Natural killer cell (primary cell): ENCODE data around the gene EPAS1. TPM values are rescaled to one million over a fixed set of nuclear protein-coding genes. Genes with fewer than 3 reads are reported as not detected.

ENCODE experiments used
- ATAC-seq, 3 donors: fragments of 150-1000 bp in 2 of 3; fragments of 200-7000 bp in 1 of 3; cut with Tn5 transposase; 1 replicate in 1 of 3; 2 replicates in 2 of 3; pipeline ENCODE4 v1.10.0; 2021; ENCODE audit warnings: mild to moderate bottlenecking in 2 of 3, moderate library complexity in 2 of 3
- DNase-seq, 2 donors: peaks; one replicate each; pipeline versions ENCODE4 v3.0.0 to v3.0.0-alpha.2; 2013 to 2021; ENCODE audit warnings: mixed read lengths in 1 of 2
- H3K27ac ChIP-seq: one replicate; pipeline ENCODE4 v1.5.1; 2013; ENCODE audit warnings: mild to moderate bottlenecking, low read length
- H3K27me3 ChIP-seq: one replicate; pipeline ENCODE4 v1.6.1; 2013; ENCODE audit warnings: low read length; ENCODE audit not compliant: control insufficient read depth, insufficient read depth
- H3K36me3 ChIP-seq: one replicate; pipeline ENCODE4 v1.6.1; 2013; ENCODE audit warnings: low read length; ENCODE audit not compliant: control insufficient read depth, insufficient read depth
- H3K4me1 ChIP-seq: one replicate; pipeline ENCODE4 v1.6.1; 2013; ENCODE audit warnings: low read length; ENCODE audit not compliant: control insufficient read depth, insufficient read depth
- H3K4me3 ChIP-seq: one replicate; pipeline ENCODE4 v1.5.1; 2013; ENCODE audit warnings: low read length
- H3K9me3 ChIP-seq: one replicate; pipeline ENCODE4 v1.6.1; 2013; ENCODE audit warnings: low read length; ENCODE audit not compliant: control insufficient read depth, insufficient read depth
- H3K27ac Mint-ChIP-seq, 2 donors: one replicate each; pipeline ENCODE4 v1.8.0; 2022; ENCODE audit warnings: mild to moderate bottlenecking in 2 of 2, mixed read lengths in 2 of 2, moderate library complexity in 1 of 2
- H3K27me3 Mint-ChIP-seq, 2 donors: one replicate each; pipeline ENCODE4 v1.8.0; 2022; ENCODE audit warnings: low read depth in 2 of 2, mixed read lengths in 2 of 2
- H3K36me3 Mint-ChIP-seq: one replicate; pipeline ENCODE4 v1.8.0; 2022; ENCODE audit warnings: mixed read lengths
- H3K4me1 Mint-ChIP-seq, 2 donors: one replicate each; pipeline ENCODE4 v1.8.0; 2022; ENCODE audit warnings: mixed read lengths in 2 of 2
- H3K4me3 Mint-ChIP-seq: one replicate; pipeline ENCODE4 v1.8.0; 2022; ENCODE audit warnings: mild to moderate bottlenecking, moderate library complexity, mixed read lengths
- H3K9me3 Mint-ChIP-seq, 2 donors: one replicate each; pipeline ENCODE4 v1.8.0; 2022; ENCODE audit warnings: mixed read lengths in 2 of 2
- WGBS: methylation state at CpG from one replicate; pipeline ENCODE4 v1.1.7; 2013; ENCODE audit warnings: missing lambda C conversion rate; ENCODE audit not compliant: insufficient coverage; 5-methylcytosine and 5-hydroxymethylcytosine counted together
- intact Hi-C: fragments of 100-400 bp; cut with micrococcal nuclease; formaldehyde crosslinking; loops from one replicate; pipeline ENCODE4 v1.14.2; 2022
- total RNA-seq, 4 donors: library from RNA; stranded (reverse); fragments of 120-200 nt in 1 of 4; gene quantifications; one replicate each; pipeline versions ENCODE4 v1.2.3 to v1.2.4, GENCODE V29; 2013 to 2022
- TF ChIP-seq, protein P1 (sequence below): fragments of 200-600 bp; IDR thresholded peaks from one replicate; pipeline ENCODE4 v1.8.0; 2022; ENCODE audit warnings: antibody characterized with exemption

Gene EPAS1
- total RNA-seq, 3 donors from 2014 or later (not counting 1 experiment from before 2014, with no cell fraction given), result 2.1 to 61.4 (median 3.6) TPM

- TF ChIP-seq, protein P1, sequence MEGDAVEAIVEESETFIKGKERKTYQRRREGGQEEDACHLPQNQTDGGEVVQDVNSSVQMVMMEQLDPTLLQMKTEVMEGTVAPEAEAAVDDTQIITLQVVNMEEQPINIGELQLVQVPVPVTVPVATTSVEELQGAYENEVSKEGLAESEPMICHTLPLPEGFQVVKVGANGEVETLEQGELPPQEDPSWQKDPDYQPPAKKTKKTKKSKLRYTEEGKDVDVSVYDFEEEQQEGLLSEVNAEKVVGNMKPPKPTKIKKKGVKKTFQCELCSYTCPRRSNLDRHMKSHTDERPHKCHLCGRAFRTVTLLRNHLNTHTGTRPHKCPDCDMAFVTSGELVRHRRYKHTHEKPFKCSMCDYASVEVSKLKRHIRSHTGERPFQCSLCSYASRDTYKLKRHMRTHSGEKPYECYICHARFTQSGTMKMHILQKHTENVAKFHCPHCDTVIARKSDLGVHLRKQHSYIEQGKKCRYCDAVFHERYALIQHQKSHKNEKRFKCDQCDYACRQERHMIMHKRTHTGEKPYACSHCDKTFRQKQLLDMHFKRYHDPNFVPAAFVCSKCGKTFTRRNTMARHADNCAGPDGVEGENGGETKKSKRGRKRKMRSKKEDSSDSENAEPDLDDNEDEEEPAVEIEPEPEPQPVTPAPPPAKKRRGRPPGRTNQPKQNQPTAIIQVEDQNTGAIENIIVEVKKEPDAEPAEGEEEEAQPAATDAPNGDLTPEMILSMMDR, result no peak
- H3K27ac Mint-ChIP-seq, result no peak overlapping the region
- WGBS, result 96% methylated on average over 7 of the region's 7 CpGs
Measured at GRCh38 chr2:46273225-46273863, 23.9 kb upstream of the EPAS1 start.

DNA sequence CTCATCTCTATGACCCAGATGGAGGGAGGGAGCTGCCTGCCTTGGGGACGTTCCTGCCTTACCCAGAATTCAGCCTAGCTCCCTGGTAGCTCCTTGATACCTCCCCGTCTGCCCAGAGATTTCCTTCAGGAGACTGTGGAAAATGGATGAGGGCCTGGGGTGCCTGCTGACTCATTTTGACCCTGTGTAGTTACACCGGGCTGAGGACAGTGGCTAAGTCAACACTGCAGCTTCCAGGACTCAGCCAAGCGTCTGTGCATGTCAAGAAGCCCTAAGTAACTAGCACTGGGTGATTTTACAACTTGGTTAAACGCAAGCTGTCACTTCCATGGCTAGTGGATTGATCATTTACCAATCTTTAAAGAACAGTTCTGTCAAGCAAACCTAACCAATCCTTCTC, 23.3 kb upstream of the EPAS1 start:
- Histone ChIP-seq H3K4me1 (peaks cover 6% of the 10 kb centered on the region), H3K9me3 (no peaks in the 10 kb centered on the region), H3K4me3 (no peak overlapping the region), H3K27ac (no peak overlapping the region), H3K27me3 (peaks cover 12% of the 10 kb centered on the region), H3K36me3 (no peaks in the 10 kb centered on the region)
- Mint-ChIP-seq H3K4me3 (no peak overlapping the region), H3K27me3 (peaks cover 17 to 21% of the 10 kb centered on the region in 2 donors), H3K4me1 (peaks cover 5 to 15% of the 10 kb centered on the region in 2 donors), H3K9me3 (no peaks in the 10 kb centered on the region), H3K36me3 (no peaks in the 10 kb centered on the region), H3K27ac (no peak overlapping the region)
- intact Hi-C loops, result no loop called here
- TF ChIP-seq, protein P1, result no peak
- no peak for DNase-seq
- ATAC-seq, result no peak
- 87% methylated on average over 5 of the region's 5 CpGs for WGBS

More at GRCh38 chr2:46273225-46273863, 23.9 kb upstream of the EPAS1 start:
- intact Hi-C loops, result no loop called here
- H3K9me3 Mint-ChIP-seq, result no peaks in the 10 kb centered on the region
- H3K4me3 ChIP-seq, result no peak overlapping the region
- peaks cover 12% of the 10 kb centered on the region for H3K27me3 ChIP-seq
- H3K27me3 Mint-ChIP-seq, result peaks cover 13 to 16% of the 10 kb centered on the region in 2 donors
- H3K36me3 Mint-ChIP-seq, result no peaks in the 10 kb centered on the region
- peaks cover 5 to 15% of the 10 kb centered on the region in 2 donors for H3K4me1 Mint-ChIP-seq
- no peak overlapping the region for H3K27ac ChIP-seq
- no peaks in the 10 kb centered on the region for H3K36me3 ChIP-seq
- no peaks in the 10 kb centered on the region for H3K9me3 ChIP-seq
- H3K4me1 ChIP-seq, result peaks cover 6% of the 10 kb centered on the region
- no peak for DNase-seq
- H3K4me3 Mint-ChIP-seq, result no peak overlapping the region
- ATAC-seq, result no peak

- no peak for DNase-seq
- Histone ChIP-seq H3K27me3 (peaks cover 12% of the 10 kb centered on the region), H3K27ac (no peak overlapping the region), H3K4me1 (peaks cover 6% of the 10 kb centered on the region), H3K9me3 (no peaks in the 10 kb centered on the region), H3K36me3 (no peaks in the 10 kb centered on the region), H3K4me3 (no peak overlapping the region)
- ATAC-seq, result no peak
- intact Hi-C loops, result no loop called here
- TF ChIP-seq, protein P1, result no peak
- Mint-ChIP-seq H3K27ac (no peak overlapping the region), H3K4me3 (no peak overlapping the region), H3K27me3 (peaks cover 19 to 24% of the 10 kb centered on the region in 2 donors), H3K36me3 (no peaks in the 10 kb centered on the region), H3K4me1 (peaks cover 5 to 15% of the 10 kb centered on the region in 2 donors), H3K9me3 (no peaks in the 10 kb centered on the region)
- WGBS, result 95% methylated on average over 4 of the region's 4 CpGs
Measured at GRCh38 chr2:46274586-46274985, 22.6 kb upstream of the EPAS1 start.

DNA sequence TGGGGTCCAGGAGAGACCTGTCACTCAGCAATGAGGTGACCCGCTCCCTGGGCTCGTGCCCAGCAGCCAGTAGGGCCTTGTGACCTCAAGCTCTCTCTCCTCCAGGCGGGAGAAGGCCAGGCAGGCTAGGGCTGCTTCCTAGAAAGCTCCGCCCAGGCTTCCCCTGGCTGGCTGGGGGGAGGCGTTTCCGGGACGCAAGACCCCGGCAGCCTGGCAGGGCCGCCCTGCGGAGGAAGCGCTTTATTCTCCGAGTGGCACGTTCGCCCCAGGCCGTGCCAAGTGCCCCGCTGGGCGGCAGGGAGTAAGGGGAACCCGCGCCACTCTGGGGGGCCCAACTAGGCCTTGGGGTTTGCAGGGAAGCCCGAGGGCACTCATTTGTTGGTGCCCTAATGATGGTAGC, 21.2 kb upstream of the EPAS1 start:
- H3K9me3 Mint-ChIP-seq, result no peaks in the 10 kb centered on the region
- TF ChIP-seq, protein P1, result no peak
- peaks cover 5 to 15% of the 10 kb centered on the region in 2 donors for H3K4me1 Mint-ChIP-seq
- Histone ChIP-seq H3K4me3 (no peak overlapping the region), H3K4me1 (peaks cover 6% of the 10 kb centered on the region), H3K27ac (no peak overlapping the region), H3K36me3 (no peaks in the 10 kb centered on the region), H3K9me3 (no peaks in the 10 kb centered on the region), H3K27me3 (peaks cover 12% of the 10 kb centered on the region)
- ATAC-seq, result peak in 2 of 3 donors; percentile 36 to 57
- H3K27ac Mint-ChIP-seq, result no peak overlapping the region
- DNase-seq, result peak in 1 of 2 donors; percentile 29
- 18% methylated on average over 20 of the region's 20 CpGs for WGBS
- intact Hi-C loops, result no loop called here
- no peak overlapping the region for H3K4me3 Mint-ChIP-seq
- H3K36me3 Mint-ChIP-seq, result no peaks in the 10 kb centered on the region
- H3K27me3 Mint-ChIP-seq, result peaks cover 19 to 24% of the 10 kb centered on the region in 2 donors
